HG02852 (cell line): Measurements from ENCODE around the gene ATG7.
"Not testable (repeated sequence)": the region's sequence is repeated elsewhere in the genome, so short reads cannot be mapped to it uniquely, and the experiment has no call there.

Experiments
- ATAC-seq: cut with Tn5 transposase; IDR thresholded peaks from one replicate; pipeline ENCODE4 v1.9.1; 2021; ENCODE audit warnings: mild to moderate bottlenecking, moderate library complexity; ENCODE audit not compliant: unreplicated experiment

ATG7 gene

DNA sequence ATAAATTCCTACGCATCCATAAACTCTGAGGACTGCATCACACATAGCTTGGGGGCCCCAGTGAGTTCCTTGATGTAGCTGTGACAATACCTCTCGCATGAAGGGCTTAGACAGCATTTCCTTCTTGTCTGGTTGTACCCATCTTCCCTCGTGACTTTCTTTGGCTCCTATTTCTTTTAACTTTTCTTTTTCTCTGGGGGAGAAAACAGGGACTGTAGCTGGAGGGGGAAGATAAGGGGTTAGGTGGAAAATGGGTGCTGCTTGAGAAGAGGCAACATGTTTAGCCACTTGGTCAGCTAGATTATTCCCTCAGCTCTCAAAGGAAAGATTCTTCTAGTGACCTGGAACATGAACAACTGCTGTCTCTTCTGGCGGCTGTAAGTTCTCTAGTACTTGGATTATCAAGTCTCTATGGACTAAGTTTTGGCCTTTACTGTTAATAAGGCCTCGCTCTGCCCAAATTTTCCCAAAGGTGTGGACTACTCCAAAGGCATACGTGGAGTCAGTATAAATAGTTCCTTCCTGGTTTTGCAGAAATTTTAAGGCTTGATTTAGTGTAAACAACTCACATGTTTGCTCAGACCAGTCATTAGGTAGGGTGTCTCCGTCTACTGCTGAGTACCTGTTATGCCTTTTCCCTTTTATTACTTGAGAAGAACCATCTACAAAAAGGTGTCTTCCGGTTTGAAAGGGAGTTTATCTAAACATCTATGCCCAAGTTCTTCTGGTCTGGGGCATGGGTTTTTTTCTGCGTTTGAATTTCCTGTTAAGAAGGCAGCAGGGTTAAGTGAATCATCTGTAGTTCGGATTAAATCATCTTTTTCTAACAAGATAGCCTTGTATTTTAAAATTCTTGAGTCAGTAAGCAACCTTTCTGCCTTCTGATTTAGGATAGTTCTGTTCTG, 21.0 kb upstream of the ATG7 start:
- ATAC-seq, result no peak

DNA sequence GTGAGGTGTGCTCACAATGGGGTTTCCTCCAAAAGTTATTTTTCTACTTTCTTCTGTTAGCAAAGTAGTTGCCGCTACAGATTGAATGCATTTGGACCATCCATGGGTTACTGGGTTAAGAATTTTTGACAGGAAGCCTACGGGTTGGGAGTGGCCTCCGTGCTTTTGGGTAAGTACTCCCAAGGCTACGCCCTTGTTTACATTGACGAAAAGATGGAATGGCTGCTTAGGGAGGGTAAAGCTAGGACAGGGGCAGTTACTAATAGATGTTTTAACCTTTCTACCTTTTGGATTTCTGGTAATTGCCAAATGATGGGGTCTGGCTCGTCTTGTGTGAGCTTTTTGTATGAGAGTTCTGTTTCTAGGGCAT, 20.4 kb upstream of the ATG7 start:
- ATAC-seq, result no peak

DNA sequence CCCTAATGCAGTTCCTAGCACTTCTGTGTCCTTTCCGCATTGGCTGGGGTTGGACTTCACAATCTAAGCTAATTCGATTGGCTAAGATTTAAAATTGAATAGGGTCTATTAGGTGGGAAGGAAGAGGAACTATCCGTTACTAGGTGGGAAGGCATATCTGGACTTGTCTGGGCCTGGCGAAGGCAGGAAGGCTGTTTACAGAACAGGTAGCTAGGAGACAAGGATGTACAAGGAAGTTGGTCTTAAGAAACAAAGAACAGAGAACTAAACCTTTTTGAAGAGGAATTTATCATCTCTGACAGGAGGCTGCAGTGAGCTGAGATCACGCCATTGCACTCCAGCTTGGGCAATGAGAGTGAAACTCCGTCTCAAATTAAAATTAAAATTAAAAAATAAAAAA, 17.3 kb upstream of the ATG7 start:
- no peak for ATAC-seq

DNA sequence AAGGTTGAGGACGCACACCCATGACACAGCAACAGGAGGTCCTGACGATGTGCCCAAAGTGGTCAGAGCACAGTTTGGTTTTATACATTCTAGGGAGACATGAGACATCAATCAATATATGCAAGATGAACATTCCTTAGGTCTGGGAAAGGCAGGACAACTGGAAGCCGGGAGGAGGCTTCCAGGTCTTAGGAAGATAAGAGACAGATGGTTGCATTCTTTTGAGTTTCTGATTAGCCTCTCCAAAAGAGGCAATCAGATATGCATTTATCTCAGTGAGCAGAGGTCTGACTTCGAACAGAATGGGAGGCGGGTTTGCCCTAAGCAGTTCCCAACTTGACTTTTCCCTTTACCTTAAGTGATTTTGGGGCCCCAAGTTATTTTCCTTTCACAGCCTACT, 16.7 kb upstream of the ATG7 start:
- not testable (repeated sequence) for ATAC-seq

DNA sequence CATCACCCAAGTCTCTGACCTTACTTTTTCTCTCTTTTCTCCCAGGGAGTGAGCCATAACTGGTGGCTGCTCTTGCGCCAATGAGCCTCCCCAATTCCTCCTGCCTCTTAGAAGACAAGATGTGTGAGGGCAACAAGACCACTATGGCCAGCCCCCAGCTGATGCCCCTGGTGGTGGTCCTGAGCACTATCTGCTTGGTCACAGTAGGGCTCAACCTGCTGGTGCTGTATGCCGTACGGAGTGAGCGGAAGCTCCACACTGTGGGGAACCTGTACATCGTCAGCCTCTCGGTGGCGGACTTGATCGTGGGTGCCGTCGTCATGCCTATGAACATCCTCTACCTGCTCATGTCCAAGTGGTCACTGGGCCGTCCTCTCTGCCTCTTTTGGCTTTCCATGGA, 13.2 kb upstream of the ATG7 start:
- ATAC-seq, result no peak

DNA sequence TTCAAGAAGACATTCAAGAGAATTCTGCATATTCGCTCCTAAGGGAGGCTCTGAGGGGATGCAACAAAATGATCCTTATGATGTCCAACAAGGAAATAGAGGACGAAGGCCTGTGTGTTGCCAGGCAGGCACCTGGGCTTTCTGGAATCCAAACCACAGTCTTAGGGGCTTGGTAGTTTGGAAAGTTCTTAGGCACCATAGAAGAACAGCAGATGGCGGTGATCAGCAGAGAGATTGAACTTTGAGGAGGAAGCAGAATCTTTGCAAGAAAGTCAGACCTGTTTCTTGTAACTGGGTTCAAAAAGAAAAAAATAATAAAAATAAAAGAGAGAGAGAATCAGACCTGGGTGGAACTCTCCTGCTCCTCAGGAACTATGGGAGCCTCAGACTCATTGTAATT, 11.7 kb upstream of the ATG7 start:
- no peak for ATAC-seq

DNA sequence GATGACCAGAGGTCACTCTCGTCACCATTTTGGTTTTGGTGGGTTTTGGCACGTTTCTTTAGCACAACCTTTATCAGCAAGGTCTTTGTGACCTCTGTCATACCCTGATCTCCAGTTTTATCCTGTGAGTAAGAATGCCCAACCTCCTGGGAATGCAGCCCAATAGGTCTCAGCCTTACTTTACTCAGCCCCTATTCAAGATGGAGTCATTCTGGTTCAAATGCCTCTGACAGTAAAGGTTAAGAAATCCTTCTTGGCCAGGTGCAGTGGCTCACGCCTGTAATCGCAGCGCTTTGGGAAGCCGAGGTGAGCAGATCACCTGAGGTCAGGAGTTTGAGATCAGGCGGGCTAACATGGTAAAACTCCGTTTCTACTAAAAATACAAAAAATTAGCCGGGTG, 3.2 kb upstream of the ATG7 start:
- no peak for ATAC-seq

DNA sequence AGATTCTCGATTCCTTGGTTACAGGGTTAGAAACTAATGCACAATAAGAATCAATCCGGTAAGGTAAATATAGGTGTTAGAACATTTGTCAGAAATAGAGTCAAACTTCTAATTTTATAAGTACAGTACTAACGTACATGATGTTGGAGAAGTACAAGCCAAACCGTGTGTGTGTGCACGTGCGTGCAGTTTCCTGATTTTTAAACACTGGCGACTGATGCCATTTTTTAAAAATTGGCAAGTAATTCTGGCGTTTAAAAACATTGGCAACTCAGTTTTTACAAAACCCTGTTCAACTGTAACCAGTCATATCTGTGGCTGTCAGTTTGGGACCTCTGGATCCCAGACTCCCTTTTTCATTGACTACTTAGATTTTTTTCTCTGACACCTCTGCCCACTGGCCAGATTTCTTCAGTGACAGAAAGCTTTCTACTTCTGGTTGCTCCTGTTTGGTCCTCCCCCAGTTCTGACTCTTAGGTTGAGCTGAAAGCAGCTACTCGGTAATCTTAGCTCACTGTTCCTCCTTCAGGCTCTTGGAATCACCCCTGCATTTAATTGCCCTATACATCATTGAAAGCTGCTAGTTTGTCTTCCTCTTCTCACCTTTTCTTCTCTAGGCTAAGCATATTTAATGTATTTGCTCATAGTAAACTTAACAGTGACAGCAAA, 843 bp downstream of the ATG7 start:
- no peak for ATAC-seq

DNA sequence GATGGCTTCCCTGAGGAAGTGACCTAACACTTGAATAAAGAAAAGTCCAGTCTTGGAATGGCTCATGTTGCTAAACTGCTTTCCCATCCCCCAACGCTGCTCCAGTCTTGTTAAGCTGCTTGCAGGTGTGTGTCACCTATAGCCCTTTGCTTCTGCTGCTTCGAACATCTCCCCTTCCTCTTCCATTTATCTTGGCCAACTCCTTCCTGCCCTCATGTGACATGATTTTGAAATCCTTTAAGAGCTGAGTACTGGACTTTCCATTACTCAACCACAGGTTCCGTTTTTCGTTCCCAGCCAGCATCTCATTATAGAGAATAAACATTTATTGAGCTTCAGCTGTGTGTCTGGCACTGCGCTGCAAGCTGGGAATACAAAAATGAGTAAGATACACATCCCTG, 1.7 kb downstream of the ATG7 start:
- no peak for ATAC-seq

DNA sequence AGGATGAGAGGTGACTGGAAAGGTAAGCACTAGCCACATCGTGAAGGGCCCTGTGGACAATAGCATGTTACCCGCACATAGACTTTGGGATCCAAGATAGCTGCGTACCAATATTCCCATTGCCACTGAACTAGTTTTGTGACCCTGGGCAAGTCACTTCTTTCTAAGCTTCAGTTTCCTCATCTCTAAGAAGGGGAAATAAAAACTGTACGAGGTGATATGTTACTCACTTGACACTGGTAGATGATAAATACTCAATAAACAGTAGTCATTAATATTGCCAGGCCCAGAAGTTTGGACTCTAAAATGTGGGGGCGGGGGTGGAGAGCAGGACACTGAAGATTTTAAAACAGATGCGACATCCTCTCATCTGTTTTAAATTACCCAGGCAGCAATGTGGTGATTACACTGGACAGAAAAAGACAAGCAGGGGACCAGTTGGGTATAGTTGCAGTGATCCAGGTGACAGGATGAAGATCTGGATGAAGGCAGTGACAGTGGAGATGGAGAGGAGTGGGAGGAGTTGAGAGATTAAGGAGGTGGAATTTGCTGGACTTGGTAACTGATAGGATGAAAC, 2.5 kb downstream of the ATG7 start:
- no peak for ATAC-seq

DNA sequence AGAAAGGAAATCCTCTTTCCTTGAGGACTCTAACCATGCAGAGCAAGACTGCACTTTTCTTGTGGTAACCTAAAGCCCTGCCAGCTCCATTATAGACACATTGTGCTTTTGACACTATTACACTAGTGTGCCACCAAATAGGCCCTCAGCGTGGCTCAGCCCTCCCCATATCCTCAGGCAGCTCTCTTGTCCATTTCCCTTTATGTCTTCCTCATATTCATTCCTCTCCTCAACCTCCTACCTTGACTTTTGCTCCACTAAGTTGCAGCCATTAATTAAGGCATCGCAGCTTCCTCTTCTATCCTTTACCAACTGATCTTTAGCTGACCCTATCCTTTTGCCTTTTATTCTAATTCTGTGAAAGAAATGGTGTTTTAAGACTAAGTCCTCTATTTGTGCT, 3.7 kb downstream of the ATG7 start:
- no peak for ATAC-seq

DNA sequence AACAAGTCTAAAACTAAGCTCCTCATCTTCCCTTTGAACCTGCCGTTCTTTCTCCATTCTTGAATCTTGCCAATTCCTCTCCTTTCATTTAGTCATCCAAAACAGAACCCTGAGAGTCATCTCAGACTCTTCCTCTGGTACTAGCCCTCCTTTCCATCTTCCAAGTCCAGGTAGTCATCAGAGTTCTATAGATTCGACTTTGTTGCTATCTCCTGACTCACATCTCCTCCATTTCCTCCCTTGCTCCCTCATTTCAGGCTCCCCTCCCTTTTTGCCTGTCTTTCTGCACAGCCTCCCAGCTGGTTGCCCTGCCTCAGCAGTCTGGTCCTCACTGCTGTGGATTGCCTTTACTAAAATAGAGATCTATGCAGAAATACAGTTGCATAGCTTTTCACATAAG, 4.7 kb downstream of the ATG7 start:
- no peak for ATAC-seq

DNA sequence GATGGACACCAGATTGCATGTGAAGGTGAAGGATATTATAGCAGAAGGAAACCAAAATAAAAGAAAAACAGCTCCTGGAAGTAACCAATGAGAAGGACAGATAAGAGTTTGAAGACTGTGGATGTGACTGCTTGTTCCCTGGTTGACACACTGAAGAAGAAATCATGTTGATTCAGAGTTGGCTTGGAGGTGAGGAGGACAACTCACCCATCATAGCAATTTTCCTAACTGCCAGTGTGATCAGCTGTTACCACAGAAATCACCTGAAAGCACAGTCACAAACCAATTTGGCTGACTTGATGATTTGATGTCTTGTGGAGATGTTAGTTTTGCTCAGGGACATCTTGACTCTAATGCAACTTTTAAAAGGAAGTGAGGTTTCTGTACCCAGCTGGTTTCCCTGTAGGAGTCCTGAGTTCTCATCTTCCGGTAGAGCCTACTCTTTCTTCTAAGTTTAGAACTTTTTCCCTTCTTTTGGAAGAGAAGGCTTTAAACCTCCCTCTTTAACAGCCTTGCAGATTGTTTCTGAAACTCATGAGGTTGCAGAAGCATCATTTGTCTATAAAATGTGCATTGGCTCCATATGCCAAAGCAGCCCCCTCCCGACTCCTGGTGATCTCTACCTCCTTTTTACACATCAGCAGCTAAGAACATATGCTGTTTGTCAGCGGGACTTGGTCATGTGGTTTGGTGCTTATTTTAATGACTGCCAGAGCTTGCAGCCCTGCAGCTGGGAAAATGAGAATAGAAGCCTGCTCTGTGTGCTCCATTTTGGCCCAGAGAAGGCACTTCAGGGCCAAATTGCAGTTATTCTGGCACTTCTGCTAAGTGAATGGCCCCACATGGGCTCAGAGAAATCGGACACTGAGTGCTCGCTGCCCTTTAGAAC, 10.3 kb downstream of the ATG7 start:
- no peak for ATAC-seq

DNA sequence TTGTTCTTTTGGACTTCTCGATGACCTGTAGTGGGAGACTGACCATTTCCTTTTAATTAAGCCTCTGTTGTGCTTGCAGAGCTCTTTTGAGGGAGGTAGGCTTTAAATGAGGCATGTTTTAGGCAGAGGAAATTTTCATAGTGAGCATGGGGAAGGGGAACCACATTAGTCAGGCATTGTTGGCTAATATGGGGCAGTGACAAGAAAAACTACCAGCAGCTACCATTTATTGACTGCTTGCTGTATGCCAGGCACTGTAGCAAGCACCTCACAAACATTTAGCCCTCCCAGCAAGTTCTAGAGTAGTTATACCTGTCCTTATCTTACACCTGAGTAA, 10.9 kb downstream of the ATG7 start:
- ATAC-seq, result no peak

DNA sequence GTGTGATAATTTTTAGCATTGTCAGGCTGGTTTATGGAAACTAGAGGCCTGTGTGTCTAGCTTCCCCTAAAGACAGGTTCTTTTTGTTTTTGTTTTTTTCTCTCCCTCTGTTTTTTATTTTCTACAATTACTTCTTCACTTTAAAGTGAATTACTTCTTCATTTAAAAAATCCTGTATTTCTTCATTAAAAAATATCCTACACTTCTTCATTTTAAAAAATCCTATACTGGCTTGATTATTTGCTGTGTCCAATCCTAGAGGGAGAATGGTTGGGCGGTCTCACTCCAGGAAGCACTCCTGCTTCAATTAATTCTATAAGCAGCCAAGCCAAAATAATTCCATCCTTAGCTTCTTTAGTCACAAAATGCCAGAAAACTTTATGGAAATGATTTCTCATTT, 11.8 kb downstream of the ATG7 start:
- no peak for ATAC-seq

DNA sequence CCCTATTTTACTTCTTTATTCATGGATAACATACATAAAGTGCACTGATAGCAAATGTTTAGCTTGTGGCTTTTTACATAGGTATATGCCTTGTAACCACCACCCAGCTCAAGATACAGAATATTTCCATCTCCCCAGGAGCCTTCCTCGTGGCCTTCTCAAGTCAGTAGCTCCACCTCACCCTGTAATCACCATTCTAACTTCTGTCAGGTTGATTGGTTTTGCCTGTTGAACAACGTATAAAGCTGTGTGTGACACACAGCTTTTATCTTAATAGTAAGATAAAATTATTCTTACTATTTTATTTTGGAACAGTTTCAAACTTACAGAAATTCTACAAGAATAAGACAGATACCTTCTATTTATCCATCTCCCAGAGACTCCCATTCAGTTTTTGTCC, 13.3 kb downstream of the ATG7 start:
- no peak for ATAC-seq

DNA sequence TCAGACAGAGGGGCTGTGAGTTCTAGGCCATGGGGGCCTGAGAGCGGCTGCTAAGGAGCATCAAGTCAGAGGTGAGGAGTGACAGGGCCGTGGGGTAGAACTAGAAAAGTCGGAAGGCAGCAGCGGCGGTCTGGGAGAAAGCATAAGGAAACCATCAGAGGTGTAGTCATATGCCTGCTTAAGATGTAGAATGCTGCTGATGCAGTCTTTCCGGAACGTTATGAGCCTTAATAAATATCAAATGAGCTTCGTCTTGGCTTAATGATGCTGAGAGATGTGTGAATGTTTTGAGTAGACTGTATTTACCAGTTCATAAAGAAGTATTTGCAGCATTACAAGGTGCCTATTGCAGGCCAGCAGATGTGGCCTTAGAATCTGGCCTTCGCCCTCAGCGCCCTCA, 15.2 kb downstream of the ATG7 start:
- ATAC-seq, result no peak

DNA sequence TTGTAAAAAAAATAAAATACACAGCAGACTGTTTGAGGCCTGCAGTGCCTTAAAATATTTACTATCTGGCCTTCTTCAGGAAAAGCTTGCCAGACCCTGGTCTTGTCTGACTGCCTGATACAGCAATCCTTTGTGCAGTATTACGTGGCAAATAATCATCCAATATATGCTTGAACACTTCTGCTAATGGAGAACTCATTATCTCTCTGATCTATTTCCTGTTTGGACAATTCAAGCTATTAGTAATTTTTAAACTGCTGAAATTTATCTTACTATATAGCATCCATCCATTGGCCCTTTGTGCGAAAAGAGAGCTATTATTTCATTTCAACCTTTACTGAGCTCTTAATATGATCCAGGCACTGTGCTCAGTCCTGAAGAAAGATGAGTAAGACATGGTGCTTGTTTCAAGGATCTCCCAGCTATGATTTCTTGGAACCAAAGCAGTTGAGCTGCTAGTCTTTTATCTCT, 15.9 kb downstream of the ATG7 start:
- ATAC-seq, result no peak

DNA sequence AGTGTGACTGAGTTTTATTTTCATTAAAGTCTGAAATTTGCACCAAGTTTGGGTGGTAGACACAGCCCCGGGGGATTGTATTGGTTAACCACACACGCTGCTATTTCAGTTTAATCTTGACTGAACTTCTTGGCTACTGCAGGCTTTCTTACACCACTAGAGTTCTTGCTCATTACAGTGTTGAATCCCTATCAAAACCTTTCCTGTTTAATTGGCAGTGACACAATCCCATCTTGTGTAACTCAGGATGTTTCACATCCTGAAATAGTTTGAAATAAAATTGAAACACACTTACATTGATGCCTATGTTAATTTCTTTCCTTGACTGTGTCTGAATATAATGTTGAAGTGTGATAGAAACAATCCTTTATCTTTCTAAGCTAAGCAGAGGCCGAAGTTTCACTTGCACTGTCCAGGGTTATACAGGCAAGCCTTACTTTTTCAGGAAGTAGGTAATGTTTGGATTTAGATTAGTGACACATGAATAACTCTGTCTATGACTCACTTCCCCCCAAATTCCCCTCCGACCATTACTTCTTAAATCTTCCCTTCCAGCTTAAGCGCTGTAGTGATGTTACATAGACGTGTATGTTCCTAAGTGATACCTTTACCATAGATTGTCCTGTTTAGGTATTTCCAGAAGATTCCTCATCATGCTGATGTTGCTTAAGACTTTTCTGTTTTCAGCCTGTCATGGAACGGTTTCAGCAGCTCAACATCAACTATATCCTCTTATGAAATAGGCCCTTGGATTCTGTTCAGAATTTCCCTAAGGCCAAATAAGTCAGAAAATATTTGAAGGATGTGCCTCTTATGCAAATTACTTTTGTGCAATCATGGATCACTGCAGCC, 16.8 kb downstream of the ATG7 start:
- peak; percentile 65 for ATAC-seq

DNA sequence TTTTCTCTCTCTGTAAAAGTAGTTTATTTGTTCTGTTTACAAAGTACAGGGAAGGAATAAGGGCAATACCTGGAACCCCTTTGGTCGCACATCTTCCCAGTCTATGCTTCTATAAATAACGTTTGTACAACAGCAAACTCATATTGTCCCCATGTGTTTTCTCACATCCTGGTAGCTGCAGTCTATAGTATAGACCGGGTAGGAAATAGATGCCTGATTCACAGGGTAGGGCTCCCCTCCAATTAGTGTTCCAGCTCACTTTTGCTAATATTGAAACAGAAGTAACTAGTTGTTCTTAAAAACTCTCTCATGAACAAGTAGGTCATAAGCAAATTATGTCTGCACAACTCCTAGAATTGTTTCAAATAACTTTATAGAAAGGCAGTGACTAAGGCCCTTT, 17.7 kb downstream of the ATG7 start:
- peak; percentile 39 for ATAC-seq
